Liver (tissue), 9 donors: Measurements from ENCODE around the gene ISCA2. TPM values are rescaled to one million over a fixed set of nuclear protein-coding genes. Genes with fewer than 3 reads are reported as not detected.

Experiments used
- DNase-seq: peaks from one replicate; pipeline ENCODE4 v3.0.0-alpha.2; 2017; ENCODE audit warnings: low spot score
- H3K27ac ChIP-seq, 2 donors: one replicate each; pipeline ENCODE4 v1.7.0; 2013; ENCODE audit warnings: inconsistent platforms in 2 of 2, low read length in 2 of 2, control low read depth in 1 of 2, low read depth in 1 of 2, mild to moderate bottlenecking in 1 of 2
- H3K27me3 ChIP-seq, 4 donors: one replicate each; pipeline versions ENCODE4 v1.6.1 to v1.7.0; 2013; ENCODE audit warnings: low read length in 3 of 4, inconsistent platforms in 1 of 4, mild to moderate bottlenecking in 1 of 4, moderate library complexity in 1 of 4; ENCODE audit not compliant: control insufficient read depth in 4 of 4, insufficient read depth in 4 of 4
- H3K36me3 ChIP-seq, 4 donors: one replicate each; pipeline versions ENCODE4 v1.6.1 to v1.7.0; 2013; ENCODE audit warnings: low read length in 3 of 4, mild to moderate bottlenecking in 3 of 4, low read depth in 1 of 4, moderate library complexity in 1 of 4; ENCODE audit not compliant: control insufficient read depth in 4 of 4, insufficient read depth in 3 of 4
- H3K4me1 ChIP-seq, 4 donors: one replicate each; pipeline versions ENCODE4 v1.6.1 to v1.7.0; 2013; ENCODE audit warnings: low read length in 3 of 4, mild to moderate bottlenecking in 3 of 4, moderate library complexity in 1 of 4; ENCODE audit not compliant: control insufficient read depth in 4 of 4, insufficient read depth in 4 of 4
- H3K4me3 ChIP-seq, 3 donors: one replicate each; pipeline versions ENCODE4 v1.6.1 to v1.7.0; 2013; ENCODE audit warnings: low read length in 3 of 3, control low read depth in 1 of 3, low read depth in 1 of 3, mild to moderate bottlenecking in 1 of 3
- H3K9ac ChIP-seq, 2 donors: one replicate each; pipeline ENCODE4 v1.7.0; 2013; ENCODE audit warnings: low read length in 2 of 2, mild to moderate bottlenecking in 2 of 2, moderate library complexity in 2 of 2, control low read depth in 1 of 2, low read depth in 1 of 2
- H3K9me3 ChIP-seq, 4 donors: one replicate each; pipeline versions ENCODE4 v1.6.1 to v1.7.0; 2013; ENCODE audit warnings: low read length in 3 of 4; ENCODE audit not compliant: control insufficient read depth in 4 of 4
- EGR1 ChIP-seq, 2 donors: IDR thresholded peaks; 2 replicates each; pipeline ENCODE4 v1.6.1; 2016 to 2018; ENCODE audit warnings: antibody characterized with exemption in 2 of 2, low read depth in 2 of 2
- FOXA1 ChIP-seq: IDR thresholded peaks from 2 replicates; pipeline ENCODE4 v1.6.1; 2016; ENCODE audit warnings: antibody characterized with exemption
- FOXA2 ChIP-seq: IDR thresholded peaks from 2 replicates; pipeline ENCODE4 v1.6.1; 2016; ENCODE audit warnings: antibody characterized with exemption
- HNF4A ChIP-seq, 2 donors: conservative IDR thresholded peaks; 2 replicates each; pipeline ENCODE4 v1.6.1; 2016; ENCODE audit warnings: antibody characterized with exemption in 2 of 2, mild to moderate bottlenecking in 2 of 2
- HNF4G ChIP-seq: IDR thresholded peaks from 2 replicates; pipeline ENCODE4 v1.6.1; 2016; ENCODE audit warnings: antibody characterized with exemption
- NR2F2 ChIP-seq: IDR thresholded peaks from 2 replicates; pipeline ENCODE4 v1.6.1; 2016; ENCODE audit warnings: antibody characterized with exemption
- RAD21 ChIP-seq, 2 donors: IDR thresholded peaks; 2 replicates each; pipeline ENCODE4 v1.6.1; 2016; ENCODE audit warnings: antibody characterized with exemption in 2 of 2, mild to moderate bottlenecking in 2 of 2
- SP1 ChIP-seq: IDR thresholded peaks from 2 replicates; pipeline ENCODE4 v1.6.1; 2018; ENCODE audit warnings: antibody characterized with exemption, mild to moderate bottlenecking
- WGBS: extraction: QIAGEN DNeasy Blood & Tissue Kit; methylation state at CpG from one replicate; pipeline ENCODE4 v1.1.7; 2013; 5-methylcytosine and 5-hydroxymethylcytosine counted together
- polyA plus RNA-seq, 2 donors: library from polyadenylated mRNA; stranded (reverse) in 1 of 2; unstranded in 1 of 2; fragments of 200-250 nt in 1 of 2; fragments of >200 nt in 1 of 2; fragmentation: Nextera tagmentation in 1 of 2; extraction: Ambion mirVana in 1 of 2; gene quantifications; one replicate each; pipeline versions ENCODE4 v1.2.1 to v1.2.3, GENCODE V29; 2013 to 2015
- total RNA-seq, 2 donors: library from RNA; depleted of rRNA; stranded (reverse); fragments of >200 nt; gene quantifications; one replicate each; pipeline ENCODE4 v1.2.3, GENCODE V29; 2014
- TF ChIP-seq, protein P1 (sequence below): IDR thresholded peaks from 2 replicates; pipeline ENCODE4 v1.6.1; 2016; ENCODE audit warnings: antibody characterized with exemption
- TF ChIP-seq, protein P2 (sequence below): IDR thresholded peaks from 2 replicates; pipeline ENCODE4 v1.6.1; 2016; ENCODE audit warnings: antibody characterized with exemption, mild to moderate bottlenecking
- TF ChIP-seq, protein P3 (sequence below): IDR thresholded peaks from 2 replicates; pipeline ENCODE4 v1.6.1; 2016; ENCODE audit warnings: antibody characterized with exemption
- TF ChIP-seq, protein P4 (sequence below): IDR thresholded peaks from 2 replicates; pipeline ENCODE4 v1.6.1; 2016; ENCODE audit warnings: antibody characterized with exemption
- donor health status: healthy.
- donor health status: healthy.
- donor health status: healthy.
- donor health status: healthy.
- donor health status: healthy.

ISCA2 gene
- total and polyA plus RNA-seq, 4 donors = 7.1 to 35.3 (median 15.8) TPM

DNA sequence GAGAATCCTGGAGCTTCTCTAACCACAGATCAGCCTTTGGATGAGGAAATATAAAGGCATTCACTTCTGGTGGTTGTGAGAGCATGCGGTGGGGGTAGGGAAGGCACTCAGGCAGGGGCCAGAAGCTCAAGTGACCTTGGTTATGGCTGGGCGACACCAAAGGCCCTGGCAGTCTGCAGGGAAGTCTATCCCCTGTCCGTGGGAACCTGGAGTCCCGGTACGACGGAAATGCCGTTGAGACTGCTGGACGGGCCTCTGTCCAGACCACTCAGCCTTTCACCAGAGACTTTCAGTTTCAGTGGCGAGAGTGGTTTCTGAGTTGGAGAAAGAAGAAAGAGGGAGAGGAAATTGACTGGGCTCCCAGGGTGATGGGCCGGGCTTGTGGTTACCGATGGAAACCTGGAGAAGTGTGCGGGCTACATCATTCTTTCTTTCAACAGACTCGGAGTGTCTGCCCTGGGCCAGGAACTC lies 20.9 kb downstream of the ISCA2 start:
- no peak for DNase-seq
- no peak overlapping the region for H3K27ac ChIP-seq
- no peaks in the 10 kb centered on the region for H3K9me3 ChIP-seq
- no peak overlapping the region for H3K9ac ChIP-seq
- H3K27me3 ChIP-seq = no peaks in the 10 kb centered on the region
- TF ChIP-seq FOXA2 (no peak), HNF4G (no peak), NR2F2 (no peak), FOXA1 (no peak), EGR1 (IDR thresholded peaks at IDR 0.05; ENCODE audit: low read depth in 2 of 2) (no peak)
- TF ChIP-seq, protein P1, sequence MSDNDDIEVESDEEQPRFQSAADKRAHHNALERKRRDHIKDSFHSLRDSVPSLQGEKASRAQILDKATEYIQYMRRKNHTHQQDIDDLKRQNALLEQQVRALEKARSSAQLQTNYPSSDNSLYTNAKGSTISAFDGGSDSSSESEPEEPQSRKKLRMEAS = no peak
- TF ChIP-seq, protein P2, sequence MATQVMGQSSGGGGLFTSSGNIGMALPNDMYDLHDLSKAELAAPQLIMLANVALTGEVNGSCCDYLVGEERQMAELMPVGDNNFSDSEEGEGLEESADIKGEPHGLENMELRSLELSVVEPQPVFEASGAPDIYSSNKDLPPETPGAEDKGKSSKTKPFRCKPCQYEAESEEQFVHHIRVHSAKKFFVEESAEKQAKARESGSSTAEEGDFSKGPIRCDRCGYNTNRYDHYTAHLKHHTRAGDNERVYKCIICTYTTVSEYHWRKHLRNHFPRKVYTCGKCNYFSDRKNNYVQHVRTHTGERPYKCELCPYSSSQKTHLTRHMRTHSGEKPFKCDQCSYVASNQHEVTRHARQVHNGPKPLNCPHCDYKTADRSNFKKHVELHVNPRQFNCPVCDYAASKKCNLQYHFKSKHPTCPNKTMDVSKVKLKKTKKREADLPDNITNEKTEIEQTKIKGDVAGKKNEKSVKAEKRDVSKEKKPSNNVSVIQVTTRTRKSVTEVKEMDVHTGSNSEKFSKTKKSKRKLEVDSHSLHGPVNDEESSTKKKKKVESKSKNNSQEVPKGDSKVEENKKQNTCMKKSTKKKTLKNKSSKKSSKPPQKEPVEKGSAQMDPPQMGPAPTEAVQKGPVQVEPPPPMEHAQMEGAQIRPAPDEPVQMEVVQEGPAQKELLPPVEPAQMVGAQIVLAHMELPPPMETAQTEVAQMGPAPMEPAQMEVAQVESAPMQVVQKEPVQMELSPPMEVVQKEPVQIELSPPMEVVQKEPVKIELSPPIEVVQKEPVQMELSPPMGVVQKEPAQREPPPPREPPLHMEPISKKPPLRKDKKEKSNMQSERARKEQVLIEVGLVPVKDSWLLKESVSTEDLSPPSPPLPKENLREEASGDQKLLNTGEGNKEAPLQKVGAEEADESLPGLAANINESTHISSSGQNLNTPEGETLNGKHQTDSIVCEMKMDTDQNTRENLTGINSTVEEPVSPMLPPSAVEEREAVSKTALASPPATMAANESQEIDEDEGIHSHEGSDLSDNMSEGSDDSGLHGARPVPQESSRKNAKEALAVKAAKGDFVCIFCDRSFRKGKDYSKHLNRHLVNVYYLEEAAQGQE = no peak
- TF ChIP-seq, protein P3, sequence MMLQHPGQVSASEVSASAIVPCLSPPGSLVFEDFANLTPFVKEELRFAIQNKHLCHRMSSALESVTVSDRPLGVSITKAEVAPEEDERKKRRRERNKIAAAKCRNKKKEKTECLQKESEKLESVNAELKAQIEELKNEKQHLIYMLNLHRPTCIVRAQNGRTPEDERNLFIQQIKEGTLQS = no peak
- H3K4me1 ChIP-seq = no peaks in the 10 kb centered on the region
- no peaks in the 10 kb centered on the region for H3K36me3 ChIP-seq
- H3K4me3 ChIP-seq = no peak overlapping the region
- 43% methylated on average over 13 of the region's 13 CpGs for WGBS

DNA sequence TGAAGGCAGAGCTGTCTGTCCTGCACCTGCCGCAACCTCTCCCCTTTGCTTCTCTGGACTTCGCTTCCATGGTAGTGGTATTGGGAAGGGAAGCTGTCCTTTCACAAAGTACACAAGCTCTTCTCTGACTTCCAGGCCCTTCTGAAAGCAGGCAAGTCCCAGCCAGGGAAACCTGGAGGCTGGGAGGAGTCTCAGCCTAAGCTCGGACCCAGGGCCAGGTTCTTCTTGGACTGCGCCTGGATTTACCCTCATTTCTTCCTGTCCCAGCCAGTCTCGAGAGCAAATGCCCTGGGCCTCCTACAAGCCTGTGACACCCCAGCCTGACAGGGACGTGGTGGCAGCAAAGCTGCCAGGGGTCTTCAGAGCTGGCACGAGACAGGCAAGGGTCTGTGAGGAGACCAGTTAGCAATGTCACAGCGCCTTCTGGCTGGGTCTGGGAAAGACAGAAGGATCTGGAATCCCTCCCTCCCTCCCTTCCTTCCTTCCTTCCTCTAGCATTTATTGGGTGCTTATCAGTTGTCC lies 22.4 kb downstream of the ISCA2 start:
- Histone ChIP-seq H3K9ac (no peak overlapping the region), H3K36me3 (no peaks in the 10 kb centered on the region), H3K27ac (no peak overlapping the region), H3K27me3 (no peaks in the 10 kb centered on the region), H3K4me1 (no peaks in the 10 kb centered on the region), H3K9me3 (no peaks in the 10 kb centered on the region), H3K4me3 (no peak overlapping the region)
- TF ChIP-seq RAD21 (IDR thresholded peaks at IDR 0.05) (no peak), HNF4G (no peak), SP1 (no peak), NR2F2 (no peak), HNF4A (conservative IDR thresholded peaks at IDR 0.05) (no peak)
- TF ChIP-seq, protein P1 = no peak
- TF ChIP-seq, protein P4, sequence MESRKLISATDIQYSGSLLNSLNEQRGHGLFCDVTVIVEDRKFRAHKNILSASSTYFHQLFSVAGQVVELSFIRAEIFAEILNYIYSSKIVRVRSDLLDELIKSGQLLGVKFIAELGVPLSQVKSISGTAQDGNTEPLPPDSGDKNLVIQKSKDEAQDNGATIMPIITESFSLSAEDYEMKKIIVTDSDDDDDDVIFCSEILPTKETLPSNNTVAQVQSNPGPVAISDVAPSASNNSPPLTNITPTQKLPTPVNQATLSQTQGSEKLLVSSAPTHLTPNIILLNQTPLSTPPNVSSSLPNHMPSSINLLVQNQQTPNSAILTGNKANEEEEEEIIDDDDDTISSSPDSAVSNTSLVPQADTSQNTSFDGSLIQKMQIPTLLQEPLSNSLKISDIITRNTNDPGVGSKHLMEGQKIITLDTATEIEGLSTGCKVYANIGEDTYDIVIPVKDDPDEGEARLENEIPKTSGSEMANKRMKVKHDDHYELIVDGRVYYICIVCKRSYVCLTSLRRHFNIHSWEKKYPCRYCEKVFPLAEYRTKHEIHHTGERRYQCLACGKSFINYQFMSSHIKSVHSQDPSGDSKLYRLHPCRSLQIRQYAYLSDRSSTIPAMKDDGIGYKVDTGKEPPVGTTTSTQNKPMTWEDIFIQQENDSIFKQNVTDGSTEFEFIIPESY = no peak
- TF ChIP-seq, protein P2 = no peak
- TF ChIP-seq, protein P3 = no peak
- 85% methylated on average over 8 of the region's 8 CpGs for WGBS
- no peak for DNase-seq
